ENCODE measurements around the gene C21orf91.
"Not testable (repeated sequence)": the region's sequence is repeated elsewhere in the genome, so short reads cannot be mapped to it uniquely, and the experiment has no call there.

C21orf91 gene

DNA sequence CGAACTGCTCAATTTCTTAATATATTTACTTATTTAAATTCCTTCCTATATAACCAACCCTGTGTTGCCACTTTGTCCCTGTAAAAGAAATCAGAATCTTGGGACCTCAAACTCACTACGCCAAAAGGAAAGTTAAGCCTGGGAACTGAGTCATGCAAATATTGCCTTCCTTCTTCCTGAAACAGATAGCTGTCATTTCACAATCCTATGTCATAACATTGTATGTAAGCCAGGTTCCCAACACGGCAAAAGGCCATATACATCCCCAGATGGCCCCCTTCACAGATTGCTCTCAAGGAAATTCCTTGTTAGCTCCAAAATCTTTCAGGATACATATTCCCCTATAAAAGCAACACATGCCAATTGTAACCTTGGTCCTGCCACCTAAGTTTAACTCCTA, 39.7 kb downstream of the C21orf91 start:
- DNase-seq (ENCODE audit: low spot score) (no peak), FAIRE-seq (no peak)

DNA sequence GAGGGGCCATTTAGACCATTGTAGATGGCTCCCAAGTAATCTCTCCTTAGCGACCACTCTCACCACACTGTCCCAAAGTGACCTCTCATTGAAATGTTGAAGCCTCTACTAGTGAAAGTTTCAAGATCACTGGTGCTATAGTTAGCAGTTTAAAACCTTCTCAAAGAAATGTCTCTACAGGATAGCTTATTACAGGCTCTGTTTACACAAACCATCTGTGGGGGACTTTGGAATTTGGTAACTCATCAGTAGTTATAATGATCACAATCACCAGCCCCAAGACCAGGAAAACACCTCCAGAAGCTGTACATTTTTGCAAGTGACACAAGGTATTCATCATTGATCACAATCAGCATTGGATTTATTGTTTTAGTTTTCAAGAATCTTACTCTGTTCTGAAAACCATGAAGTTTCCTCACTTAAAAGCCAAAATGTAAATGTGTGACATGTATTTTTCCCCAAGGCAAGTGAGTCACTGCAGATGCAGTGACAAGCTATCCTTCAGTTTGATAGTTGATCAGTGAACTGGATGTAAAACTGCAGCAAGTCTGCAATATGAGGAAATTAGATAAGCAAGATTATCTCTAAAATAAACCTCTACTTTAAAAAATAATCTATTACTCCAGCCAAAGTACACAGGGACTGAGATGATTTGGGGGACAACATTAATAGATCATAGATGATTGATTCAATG, 41.9 kb downstream of the C21orf91 start:
- FAIRE-seq (no peak), DNase-seq (ENCODE audit: low spot score) (no peak)

DNA sequence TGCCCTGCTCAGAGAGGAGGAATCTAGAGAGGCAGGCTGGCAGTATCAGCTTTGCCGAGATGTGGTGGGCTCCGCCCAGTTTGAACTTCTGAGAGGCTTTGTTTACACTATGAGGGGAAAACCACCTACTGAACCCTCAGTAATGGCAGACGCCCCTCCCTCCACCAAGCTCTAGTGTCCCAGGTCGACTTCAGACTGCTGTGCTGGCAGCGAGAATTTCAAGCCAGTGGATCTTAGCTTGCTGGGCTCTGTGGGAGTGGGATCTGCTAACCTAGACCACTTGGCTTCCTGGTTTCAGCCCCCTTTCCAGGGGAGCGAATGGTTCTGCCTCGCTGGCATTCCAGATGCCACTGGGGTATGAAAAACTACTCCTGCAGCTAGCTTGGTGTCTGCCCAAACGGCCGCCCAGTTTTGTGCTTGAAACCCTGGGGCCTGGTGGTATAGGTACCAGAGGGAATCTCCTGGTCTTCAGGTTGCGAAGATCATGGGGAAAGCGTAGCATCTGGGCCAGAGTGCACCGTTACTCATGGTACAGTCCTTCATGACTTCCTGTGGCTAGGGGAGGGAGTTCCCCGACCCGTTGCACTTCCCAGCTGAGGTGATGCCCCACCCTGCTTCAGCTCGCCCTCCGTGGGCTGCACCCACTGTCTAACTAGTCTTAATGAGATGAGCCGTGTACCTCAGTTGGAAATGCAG, 43.6 kb downstream of the C21orf91 start:
- FAIRE-seq (no peak), DNase-seq (ENCODE audit: low spot score) (no peak)

DNA sequence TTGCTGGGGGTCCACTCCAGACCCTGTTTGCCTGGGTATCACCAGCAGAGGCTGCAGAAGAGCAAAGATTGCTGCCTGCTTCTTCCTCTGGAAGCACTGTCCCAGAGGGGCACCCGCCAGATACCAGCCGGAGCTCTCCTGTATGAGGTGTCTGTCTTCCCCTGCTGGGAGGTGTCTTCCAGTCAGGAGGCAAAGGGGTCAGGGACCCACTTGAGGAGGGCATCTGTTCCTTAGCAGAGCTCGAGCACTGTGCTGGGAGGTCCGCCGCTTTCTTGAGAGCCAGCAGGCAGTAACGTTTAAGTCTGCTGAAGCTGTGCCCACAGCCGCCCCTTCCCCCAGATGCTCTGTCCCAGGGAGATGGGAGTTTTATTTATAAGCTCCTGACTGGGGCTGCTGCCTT, 44.1 kb downstream of the C21orf91 start:
- FAIRE-seq: not testable (repeated sequence)

DNA sequence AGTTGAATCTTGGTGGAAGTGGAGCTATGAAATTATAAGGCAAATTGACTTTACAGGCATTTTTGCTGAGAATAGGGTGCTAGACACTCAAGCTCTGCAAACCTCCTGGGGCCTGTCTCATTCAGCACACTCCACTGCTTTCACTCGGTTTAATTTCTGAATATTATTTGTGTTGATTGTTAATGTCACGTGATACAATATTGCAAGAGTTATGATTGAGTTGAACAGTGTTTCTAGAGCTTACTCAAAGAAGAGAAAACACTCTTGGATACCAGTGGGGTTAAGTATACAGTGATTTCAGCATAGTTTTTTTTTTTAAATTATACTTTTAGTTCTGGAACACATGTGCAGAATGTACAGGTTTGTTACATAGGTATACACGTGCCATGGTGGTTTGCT, 49.7 kb downstream of the C21orf91 start:
- DNase-seq (ENCODE audit: low spot score) (no peak), FAIRE-seq (no peak)

More for the DNA sequence above, 44.1 kb downstream of the C21orf91 start:
- not testable (repeated sequence) for DNase-seq (ENCODE audit: low spot score)

DNA sequence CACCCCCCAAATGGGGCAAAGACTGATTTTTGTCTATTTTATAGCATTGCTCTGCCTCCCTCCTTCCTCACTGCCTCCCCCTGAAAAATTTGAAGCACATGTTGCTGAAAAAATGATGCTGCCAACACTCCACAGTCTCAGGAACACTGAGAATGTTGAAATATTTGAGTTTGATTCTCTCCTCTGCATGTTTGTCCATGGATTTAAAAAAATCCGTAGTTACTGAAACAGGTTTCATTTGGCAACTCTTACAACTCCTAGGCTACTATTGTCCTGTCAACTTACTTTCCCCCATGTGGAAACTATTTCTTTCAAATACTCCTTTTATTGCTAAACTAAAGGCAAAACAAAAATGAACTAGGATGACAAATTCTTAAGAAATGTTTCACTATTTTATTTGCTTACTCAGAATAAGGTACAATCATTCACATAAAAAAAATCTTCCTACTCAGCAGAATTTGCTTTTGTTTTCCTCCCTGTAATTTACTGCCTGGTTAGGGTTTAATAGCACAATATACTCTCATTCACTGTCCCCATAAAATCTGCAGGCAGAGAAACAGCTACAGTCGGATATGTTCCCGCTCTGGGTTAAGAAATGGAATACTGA, 50.2 kb downstream of the C21orf91 start:
- no peak for DNase-seq (ENCODE audit: low spot score)
- no peak for FAIRE-seq

DNA sequence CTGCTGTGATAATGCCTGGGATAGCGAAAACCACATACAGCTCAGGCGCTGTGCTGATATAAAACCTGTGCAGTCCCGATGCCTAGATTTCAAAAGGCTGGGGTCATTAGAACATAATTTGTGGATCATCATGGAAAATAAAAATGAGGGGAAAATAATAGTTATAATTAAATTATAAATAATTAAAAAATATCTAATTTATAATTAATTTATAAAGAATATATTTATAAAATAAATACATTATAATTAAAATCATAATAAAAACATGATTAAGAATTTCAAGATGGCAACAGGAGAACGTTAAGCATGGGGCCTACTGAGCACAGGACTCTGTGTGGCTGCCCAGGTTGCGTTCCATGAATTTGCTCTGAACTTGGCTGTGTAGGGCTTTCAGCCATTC, 53.9 kb downstream of the C21orf91 start:
- FAIRE-seq: no peak
- DNase-seq (ENCODE audit: low spot score): no peak

DNA sequence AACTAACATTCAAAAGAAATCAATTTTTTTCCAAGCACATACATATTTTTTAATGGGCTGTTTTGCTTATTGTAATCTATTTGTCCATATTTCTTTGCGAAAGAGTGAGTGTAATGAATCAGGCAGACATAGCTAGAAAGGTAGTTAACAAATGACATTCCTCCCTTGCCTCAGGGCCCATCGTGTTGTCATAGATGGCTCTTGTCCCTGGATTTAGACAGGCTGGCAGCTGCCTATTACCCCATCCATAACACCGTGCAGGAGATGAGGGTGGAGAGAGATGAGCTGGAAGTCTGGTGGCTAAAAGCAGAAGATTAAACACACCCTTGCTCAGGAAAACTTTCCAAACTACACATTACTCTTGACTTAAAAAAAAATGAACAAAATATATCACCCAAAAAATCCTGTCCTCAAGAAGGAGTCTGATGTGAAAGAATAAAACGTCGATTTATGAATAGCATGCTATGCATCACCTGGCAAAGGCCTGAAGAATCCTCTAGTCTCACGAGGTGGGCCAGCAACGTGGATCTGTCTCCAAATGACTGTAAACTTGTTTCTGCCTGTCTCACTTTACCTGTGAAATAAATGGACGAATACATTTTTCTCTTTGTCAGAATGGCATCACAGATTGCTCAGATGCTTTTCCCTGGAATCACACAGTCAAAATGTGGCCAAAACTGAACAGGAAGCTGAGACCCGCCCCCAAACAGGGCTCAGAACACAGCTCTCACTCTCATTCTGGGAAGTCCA, 55.7 kb downstream of the C21orf91 start:
- no peak for DNase-seq (ENCODE audit: low spot score)
- FAIRE-seq: no peak

DNA sequence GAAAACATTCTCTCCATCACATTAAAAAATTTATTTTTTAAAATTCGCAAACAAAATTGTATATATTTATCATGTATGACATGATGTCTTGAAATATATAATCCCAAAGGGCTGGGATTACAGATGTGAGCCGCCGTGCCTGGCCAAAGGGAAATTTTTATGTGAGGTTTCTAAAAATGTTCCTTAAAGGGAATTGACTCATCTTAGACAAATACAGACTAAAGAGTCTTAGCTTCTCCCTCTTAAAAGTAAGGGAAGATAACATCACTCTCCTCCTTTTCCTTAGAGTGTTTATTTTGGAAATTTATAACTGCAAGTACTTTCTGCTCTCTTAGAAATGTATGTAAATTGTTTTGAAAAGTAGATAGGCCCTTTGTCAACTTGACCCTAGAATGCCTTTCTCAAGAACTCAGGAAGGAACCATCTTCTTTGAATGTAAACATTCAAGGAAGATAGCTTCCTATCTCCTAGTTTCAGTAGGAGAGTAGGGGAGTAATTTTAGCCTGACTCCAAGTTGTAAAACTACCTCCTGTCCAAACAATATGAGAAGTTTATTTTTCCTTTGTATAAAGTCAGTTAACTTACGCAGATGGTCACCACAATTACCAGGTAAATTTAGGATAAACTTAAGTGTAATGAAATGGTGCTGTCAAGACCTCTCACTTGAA, 59.5 kb downstream of the C21orf91 start:
- DNase-seq (ENCODE audit: low spot score): no peak
- FAIRE-seq: no peak

DNA sequence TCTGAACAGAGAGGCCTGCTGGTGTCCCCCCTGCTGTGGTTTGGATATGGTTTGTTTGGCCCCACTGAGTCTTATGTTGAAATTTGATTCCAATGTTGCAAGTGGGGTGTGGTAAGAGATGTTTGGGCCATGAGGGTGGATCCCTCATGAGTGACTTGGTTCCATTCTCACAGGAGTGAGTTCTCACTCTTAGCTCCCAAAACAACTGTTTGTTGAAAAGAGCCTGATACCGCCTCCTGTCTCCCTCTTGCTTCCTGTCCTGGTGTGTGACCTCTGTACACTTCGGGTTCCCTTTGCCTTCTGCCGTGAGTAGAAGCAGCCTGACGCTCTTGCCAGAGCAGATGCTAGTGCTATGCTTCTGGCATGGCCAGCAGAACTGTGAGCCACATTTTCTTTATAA, 60.5 kb downstream of the C21orf91 start:
- DNase-seq (ENCODE audit: low spot score): no peak
- no peak for FAIRE-seq

DNA sequence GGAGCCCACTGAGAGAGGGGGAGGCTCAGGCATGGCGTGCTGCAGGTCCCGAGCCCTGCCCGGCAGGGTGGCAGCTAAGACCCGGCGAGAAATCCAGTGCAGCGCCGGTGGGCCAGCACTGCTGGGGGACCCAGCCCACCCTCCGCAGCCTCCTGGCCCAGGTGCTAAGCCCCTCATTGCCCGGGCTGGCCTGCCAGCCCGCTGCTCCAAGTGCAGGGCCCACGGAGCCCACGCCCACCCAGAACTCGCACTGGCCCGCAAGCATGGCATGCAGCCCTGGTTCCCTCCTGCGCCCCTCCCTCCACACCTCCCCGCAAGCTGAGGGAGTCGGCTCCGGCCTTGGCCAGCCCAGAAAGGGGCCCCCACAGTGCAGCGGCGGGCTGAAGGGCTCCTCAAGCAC, 61.5 kb downstream of the C21orf91 start:
- DNase-seq (ENCODE audit: low spot score) (no peak), FAIRE-seq (no peak)

DNA sequence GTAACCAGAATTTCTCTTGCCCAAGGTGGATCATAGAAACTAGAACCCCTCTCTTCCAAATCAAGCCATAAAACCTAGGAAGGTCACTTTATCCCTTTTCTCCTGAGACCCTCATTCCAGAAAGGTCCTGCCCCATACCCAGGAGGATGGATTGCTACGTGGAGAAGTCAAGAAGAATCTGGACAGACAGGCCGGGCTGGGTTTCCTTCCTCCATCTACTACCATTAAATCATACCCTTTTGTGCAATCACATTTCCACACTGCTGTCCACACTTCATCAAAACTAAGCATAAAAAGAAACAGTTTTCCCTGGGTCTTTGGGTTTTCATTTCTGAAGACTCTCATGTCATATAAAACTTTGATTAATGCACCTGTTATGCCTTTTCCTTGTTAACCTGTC, 65.4 kb downstream of the C21orf91 start:
- DNase-seq (ENCODE audit: low spot score) (no peak), FAIRE-seq (no peak)

DNA sequence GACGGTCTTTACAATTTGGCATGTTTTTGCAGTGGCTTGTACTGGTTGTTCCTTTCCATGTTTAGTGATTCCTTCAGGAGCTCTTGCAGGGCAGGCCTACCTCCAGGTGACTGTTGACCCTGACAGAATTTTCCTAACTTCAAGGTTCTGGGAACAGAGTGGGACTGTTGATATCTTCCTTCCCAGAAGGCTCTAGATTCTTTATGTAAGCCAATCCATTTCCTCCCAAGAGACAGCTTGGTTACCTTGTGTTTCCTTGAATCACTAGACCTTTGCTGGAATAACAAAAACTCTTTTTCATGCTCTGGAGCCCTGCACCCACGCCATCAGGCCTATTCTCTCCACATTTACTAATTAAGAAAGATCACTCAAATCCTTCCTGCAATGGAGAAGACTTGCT, 67.0 kb downstream of the C21orf91 start:
- no peak for FAIRE-seq

DNA sequence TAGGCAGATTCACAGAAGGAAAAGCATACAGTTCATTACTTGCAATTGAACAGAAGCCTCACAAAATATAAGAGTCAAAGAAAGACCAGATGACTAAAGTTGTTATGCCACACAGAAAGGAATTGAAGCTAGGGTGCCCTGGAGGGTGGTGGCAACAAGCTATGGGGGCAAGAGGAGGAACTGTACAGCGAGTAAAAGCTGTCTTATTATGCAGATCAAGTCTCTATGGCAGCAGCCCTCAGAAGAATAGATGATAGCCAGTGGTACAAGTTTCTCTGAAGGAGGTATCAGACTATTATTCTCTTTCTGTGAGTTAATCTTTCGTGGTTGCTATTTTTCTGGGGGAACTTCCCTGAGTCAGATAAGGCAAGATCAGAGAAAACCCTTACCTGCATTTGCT, 72.2 kb downstream of the C21orf91 start:
- FAIRE-seq (no peak), DNase-seq (ENCODE audit: low spot score) (no peak)

More for the DNA sequence above, 67.0 kb downstream of the C21orf91 start:
- no peak for DNase-seq (ENCODE audit: low spot score)

DNA sequence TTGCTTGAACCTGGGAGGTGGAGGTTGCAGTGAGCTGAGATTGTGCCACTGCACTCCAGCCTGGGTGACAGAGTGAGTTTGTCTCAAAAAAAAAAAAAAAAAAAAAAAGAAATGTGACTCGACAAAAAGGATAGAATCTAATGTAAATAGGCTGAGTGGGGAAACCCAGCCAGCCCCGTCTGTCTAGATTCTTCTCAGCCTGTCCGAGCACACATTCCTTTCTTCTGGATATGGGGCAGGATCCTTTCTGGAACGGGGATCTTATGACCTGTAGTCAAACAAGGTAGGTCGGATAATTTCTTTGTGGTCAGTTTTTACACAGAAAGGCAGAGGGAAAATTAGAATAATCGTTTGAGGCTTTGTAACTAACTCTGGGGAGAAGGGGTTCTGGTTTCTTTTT, 74.1 kb downstream of the C21orf91 start:
- no peak for DNase-seq (ENCODE audit: low spot score)
- FAIRE-seq: no peak

DNA sequence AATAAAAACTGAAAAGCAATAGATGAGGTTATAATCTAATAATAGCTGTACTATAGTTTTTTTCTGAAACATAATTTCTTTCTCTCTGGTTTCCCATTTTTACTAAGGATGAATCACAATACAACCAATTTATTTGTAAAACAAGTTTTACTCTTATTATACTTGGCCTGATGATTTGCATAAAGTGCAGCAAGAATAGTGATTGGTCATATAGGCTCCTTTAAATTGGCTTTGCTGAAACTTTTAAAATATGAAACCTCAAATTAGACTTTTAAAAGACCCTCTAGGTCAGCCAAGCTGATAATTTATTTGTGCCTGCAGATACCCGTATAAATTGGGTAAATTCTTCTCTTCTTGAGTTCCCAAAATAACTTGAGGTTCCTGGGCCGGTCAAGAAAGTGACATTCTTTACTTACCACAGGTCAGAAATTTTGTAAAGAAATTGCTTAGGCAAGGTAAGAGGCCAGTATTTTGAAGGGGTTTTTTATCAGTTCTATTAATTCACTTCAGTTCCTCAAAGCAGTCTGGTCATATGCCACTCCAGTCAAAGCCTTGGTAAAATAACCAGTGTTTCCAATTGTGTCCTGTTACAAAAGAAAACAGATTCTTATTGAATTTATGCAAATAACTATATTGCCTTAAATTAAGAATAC, 76.1 kb downstream of the C21orf91 start:
- no peak for FAIRE-seq
- no peak for DNase-seq (ENCODE audit: low spot score)

DNA sequence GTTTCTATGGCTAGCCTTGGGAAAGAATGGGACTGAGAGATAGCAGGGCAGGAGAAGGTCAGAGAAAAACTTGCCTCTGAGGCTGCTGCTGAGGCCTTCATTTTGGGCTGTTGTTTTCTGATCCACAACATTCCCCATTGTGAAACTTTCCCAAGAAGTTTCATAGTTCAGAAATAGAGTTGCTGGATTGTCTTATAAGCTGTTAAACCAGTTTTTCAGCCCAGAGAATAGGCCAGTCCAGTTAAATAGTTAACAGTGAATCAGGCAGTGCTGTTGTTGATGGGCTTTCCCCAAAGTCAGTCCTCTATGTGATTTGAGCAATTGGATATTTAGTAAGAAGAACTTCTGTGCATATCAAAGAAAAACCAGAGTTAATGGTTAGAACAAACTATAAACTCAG, 77.0 kb downstream of the C21orf91 start:
- no peak for FAIRE-seq

More for the DNA sequence above, 77.0 kb downstream of the C21orf91 start:
- DNase-seq (ENCODE audit: low spot score): no peak

Measured in urothelium cell line (cell line).